GM12878 (cell line): ENCODE measurements around the gene OSBPL3. TPM values are rescaled to one million over a fixed set of nuclear protein-coding genes. Genes with fewer than 3 reads are reported as not detected.

ENCODE experiments used
- CHD1 ChIP-seq: IDR thresholded peaks from 2 replicates; pipeline ENCODE4 v1.6.1; 2012; ENCODE audit warnings: low read depth, low read length, improper control_type of control experiment
- CTCF ChIP-seq, 3 experiments: IDR thresholded peaks in 2 of 3; conservative IDR thresholded peaks in 1 of 3; 2 replicates each; pipeline ENCODE4 v1.5.1; 2011; ENCODE audit warnings: low read depth in 3 of 3, low read length in 3 of 3, mild to moderate bottlenecking in 3 of 3, control low read depth in 2 of 3, moderate library complexity in 2 of 3, inconsistent platforms in 1 of 3, mixed read lengths in 1 of 3; ENCODE audit not compliant: control insufficient read depth in 2 of 3, insufficient read depth in 1 of 3; ENCODE audit errors: extremely low read depth in 1 of 3
- POLR2AphosphoS2 ChIP-seq: IDR thresholded peaks from 2 replicates; pipeline ENCODE4 v1.6.1; 2011; ENCODE audit warnings: low read depth, mild to moderate bottlenecking, low read length, improper control_type of control experiment, moderate library complexity
- RFX5 ChIP-seq: IDR thresholded peaks from 2 replicates; pipeline ENCODE4 v1.6.1; 2011; ENCODE audit warnings: low read depth, low read length, improper control_type of control experiment
- RUNX3 ChIP-seq: IDR thresholded peaks from 2 replicates; pipeline ENCODE4 v1.6.1; 2012; ENCODE audit warnings: low read length, inconsistent platforms
- YY1 ChIP-seq: IDR thresholded peaks from 2 replicates; pipeline ENCODE4 v1.6.1; 2011; ENCODE audit warnings: low read depth, mild to moderate bottlenecking, low read length
- polyA plus RNA-seq, 11 experiments: library from polyadenylated mRNA; depleted of rRNA in 4 of 11; unstranded in 6 of 11; stranded (reverse) in 5 of 11; fragments of >200 nt; fragmentation: Nextera tagmentation in 4 of 11; fragmentation: Illumina TruSeq in 1 of 11; extraction: Ambion mirVana in 4 of 11; extraction: Trizol in 1 of 11; gene quantifications; 1 replicate in 1 of 11; 2 replicates in 10 of 11; pipeline versions ENCODE4 v1.2.1 to v1.2.3, GENCODE V29; 2011 to 2016; ENCODE audit warnings: inconsistent platforms in 2 of 11, missing spikeins in 2 of 11, low read depth in 1 of 11
- total RNA-seq, 4 experiments: library from RNA; depleted of rRNA in 3 of 4; stranded (reverse); fragments of >200 nt in 3 of 4; fragmentation: Illumina TruSeq in 1 of 4; extraction: Trizol in 1 of 4; gene quantifications; 2 replicates each; pipeline versions ENCODE4 v1.2.1 to v1.2.3, GENCODE V29; 2013 to 2021
- TF ChIP-seq, protein P1 (sequence below): fragments of 450-650 bp; IDR thresholded peaks from 2 replicates; pipeline ENCODE4 v1.6.1; 2017; ENCODE audit warnings: mild to moderate bottlenecking, moderate library complexity
- TF ChIP-seq, protein P2 (sequence below): IDR thresholded peaks from 2 replicates; pipeline ENCODE4 v1.6.1; 2012; ENCODE audit warnings: mild to moderate bottlenecking, low read depth, low read length
- TF ChIP-seq, protein P3 (sequence below): fragments of 450-650 bp; formaldehyde crosslinking; IDR thresholded peaks from 2 replicates; pipeline ENCODE4 v1.5.0; 2022; ENCODE audit warnings: mild to moderate bottlenecking, missing genetic modification characterization

The OSBPL3 gene
- total and polyA plus RNA-seq, 10 of the 15 experiments (the other 5 are each of a cell fraction or from before 2014, with no cell fraction given) = 6.1 to 46.6 (median 27.0) TPM

- TF ChIP-seq, protein P1, sequence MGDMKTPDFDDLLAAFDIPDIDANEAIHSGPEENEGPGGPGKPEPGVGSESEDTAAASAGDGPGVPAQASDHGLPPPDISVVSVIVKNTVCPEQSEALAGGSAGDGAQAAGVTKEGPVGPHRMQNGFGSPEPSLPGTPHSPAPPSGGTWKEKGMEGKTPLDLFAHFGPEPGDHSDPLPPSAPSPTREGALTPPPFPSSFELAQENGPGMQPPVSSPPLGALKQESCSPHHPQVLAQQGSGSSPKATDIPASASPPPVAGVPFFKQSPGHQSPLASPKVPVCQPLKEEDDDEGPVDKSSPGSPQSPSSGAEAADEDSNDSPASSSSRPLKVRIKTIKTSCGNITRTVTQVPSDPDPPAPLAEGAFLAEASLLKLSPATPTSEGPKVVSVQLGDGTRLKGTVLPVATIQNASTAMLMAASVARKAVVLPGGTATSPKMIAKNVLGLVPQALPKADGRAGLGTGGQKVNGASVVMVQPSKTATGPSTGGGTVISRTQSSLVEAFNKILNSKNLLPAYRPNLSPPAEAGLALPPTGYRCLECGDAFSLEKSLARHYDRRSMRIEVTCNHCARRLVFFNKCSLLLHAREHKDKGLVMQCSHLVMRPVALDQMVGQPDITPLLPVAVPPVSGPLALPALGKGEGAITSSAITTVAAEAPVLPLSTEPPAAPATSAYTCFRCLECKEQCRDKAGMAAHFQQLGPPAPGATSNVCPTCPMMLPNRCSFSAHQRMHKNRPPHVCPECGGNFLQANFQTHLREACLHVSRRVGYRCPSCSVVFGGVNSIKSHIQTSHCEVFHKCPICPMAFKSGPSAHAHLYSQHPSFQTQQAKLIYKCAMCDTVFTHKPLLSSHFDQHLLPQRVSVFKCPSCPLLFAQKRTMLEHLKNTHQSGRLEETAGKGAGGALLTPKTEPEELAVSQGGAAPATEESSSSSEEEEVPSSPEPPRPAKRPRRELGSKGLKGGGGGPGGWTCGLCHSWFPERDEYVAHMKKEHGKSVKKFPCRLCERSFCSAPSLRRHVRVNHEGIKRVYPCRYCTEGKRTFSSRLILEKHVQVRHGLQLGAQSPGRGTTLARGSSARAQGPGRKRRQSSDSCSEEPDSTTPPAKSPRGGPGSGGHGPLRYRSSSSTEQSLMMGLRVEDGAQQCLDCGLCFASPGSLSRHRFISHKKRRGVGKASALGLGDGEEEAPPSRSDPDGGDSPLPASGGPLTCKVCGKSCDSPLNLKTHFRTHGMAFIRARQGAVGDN = no peak
- peak; percentile 31; the same call in 1 of the 2 replicates for TF ChIP-seq RUNX3
- TF ChIP-seq, protein P2, sequence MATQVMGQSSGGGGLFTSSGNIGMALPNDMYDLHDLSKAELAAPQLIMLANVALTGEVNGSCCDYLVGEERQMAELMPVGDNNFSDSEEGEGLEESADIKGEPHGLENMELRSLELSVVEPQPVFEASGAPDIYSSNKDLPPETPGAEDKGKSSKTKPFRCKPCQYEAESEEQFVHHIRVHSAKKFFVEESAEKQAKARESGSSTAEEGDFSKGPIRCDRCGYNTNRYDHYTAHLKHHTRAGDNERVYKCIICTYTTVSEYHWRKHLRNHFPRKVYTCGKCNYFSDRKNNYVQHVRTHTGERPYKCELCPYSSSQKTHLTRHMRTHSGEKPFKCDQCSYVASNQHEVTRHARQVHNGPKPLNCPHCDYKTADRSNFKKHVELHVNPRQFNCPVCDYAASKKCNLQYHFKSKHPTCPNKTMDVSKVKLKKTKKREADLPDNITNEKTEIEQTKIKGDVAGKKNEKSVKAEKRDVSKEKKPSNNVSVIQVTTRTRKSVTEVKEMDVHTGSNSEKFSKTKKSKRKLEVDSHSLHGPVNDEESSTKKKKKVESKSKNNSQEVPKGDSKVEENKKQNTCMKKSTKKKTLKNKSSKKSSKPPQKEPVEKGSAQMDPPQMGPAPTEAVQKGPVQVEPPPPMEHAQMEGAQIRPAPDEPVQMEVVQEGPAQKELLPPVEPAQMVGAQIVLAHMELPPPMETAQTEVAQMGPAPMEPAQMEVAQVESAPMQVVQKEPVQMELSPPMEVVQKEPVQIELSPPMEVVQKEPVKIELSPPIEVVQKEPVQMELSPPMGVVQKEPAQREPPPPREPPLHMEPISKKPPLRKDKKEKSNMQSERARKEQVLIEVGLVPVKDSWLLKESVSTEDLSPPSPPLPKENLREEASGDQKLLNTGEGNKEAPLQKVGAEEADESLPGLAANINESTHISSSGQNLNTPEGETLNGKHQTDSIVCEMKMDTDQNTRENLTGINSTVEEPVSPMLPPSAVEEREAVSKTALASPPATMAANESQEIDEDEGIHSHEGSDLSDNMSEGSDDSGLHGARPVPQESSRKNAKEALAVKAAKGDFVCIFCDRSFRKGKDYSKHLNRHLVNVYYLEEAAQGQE = peak; percentile 62; the same call in 1 of the 2 replicates
- no peak for TF ChIP-seq CTCF (IDR thresholded peaks at IDR 0.05 in 2 of 3, conservative IDR thresholded peaks at IDR 0.05 in 1 of 3; ENCODE audit: control insufficient read depth in 2 of 3, extremely low read depth in 1 of 3, insufficient read depth in 1 of 3, low read depth in 3 of 3, low read length in 3 of 3)
- no peak for TF ChIP-seq POLR2AphosphoS2
- TF ChIP-seq, protein P3, sequence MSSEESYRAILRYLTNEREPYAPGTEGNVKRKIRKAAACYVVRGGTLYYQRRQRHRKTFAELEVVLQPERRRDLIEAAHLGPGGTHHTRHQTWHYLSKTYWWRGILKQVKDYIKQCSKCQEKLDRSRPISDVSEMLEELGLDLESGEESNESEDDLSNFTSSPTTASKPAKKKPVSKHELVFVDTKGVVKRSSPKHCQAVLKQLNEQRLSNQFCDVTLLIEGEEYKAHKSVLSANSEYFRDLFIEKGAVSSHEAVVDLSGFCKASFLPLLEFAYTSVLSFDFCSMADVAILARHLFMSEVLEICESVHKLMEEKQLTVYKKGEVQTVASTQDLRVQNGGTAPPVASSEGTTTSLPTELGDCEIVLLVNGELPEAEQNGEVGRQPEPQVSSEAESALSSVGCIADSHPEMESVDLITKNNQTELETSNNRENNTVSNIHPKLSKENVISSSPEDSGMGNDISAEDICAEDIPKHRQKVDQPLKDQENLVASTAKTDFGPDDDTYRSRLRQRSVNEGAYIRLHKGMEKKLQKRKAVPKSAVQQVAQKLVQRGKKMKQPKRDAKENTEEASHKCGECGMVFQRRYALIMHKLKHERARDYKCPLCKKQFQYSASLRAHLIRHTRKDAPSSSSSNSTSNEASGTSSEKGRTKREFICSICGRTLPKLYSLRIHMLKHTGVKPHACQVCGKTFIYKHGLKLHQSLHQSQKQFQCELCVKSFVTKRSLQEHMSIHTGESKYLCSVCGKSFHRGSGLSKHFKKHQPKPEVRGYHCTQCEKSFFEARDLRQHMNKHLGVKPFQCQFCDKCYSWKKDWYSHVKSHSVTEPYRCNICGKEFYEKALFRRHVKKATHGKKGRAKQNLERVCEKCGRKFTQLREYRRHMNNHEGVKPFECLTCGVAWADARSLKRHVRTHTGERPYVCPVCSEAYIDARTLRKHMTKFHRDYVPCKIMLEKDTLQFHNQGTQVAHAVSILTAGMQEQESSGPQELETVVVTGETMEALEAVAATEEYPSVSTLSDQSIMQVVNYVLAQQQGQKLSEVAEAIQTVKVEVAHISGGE (CRISPR knock-in tag) = no peak
- TF ChIP-seq CHD1 = no peak
- TF ChIP-seq YY1 = no peak
- no peak for TF ChIP-seq RFX5
These were observed 66.0 kb downstream of the OSBPL3 start (continued) for GRCh38 chr7:24913801-24914464.
